SK-N-SH (cell line): Measurements from ENCODE around the gene DGCR6.
"Not testable (repeated sequence)": the region's sequence is repeated elsewhere in the genome, so short reads cannot be mapped to it uniquely, and the experiment has no call there.

ENCODE experiments used
- CTCF ChIP-seq: fragments of 200-600 bp; sonication (generic); IDR thresholded peaks from 2 replicates; pipeline ENCODE4 v1.6.1; 2017; ENCODE audit warnings: antibody characterized with exemption, mild to moderate bottlenecking, moderate library complexity
- FOSL2 ChIP-seq: IDR thresholded peaks from 2 replicates; pipeline ENCODE4 v1.4.0; 2012; ENCODE audit warnings: low read depth, mild to moderate bottlenecking, moderate library complexity, borderline replicate concordance
- FOXM1 ChIP-seq: IDR thresholded peaks from 2 replicates; pipeline ENCODE4 v1.4.0; 2012; ENCODE audit warnings: low read depth, mild to moderate bottlenecking
- NRF1 ChIP-seq: IDR thresholded peaks from 2 replicates; pipeline ENCODE4 v1.6.1; 2012; ENCODE audit warnings: low read depth, mild to moderate bottlenecking, low read length
- POLR2AphosphoS5 ChIP-seq: IDR thresholded peaks from 2 replicates; pipeline ENCODE4 v1.6.1; 2012; ENCODE audit warnings: low read depth, low read length
- RAD21 ChIP-seq: IDR thresholded peaks from 2 replicates; pipeline ENCODE4 v1.6.1; 2012; ENCODE audit warnings: mild to moderate bottlenecking, low read length
- RCOR1 ChIP-seq: fragments of 150-350 bp; IDR thresholded peaks from 2 replicates; pipeline ENCODE4 v1.6.1; 2017; ENCODE audit warnings: antibody characterized with exemption, low read length
- RFX5 ChIP-seq: IDR thresholded peaks from 2 replicates; pipeline ENCODE4 v1.6.1; 2012; ENCODE audit warnings: mild to moderate bottlenecking, improper control_type of control experiment, low read length
- SMC3 ChIP-seq: IDR thresholded peaks from 2 replicates; pipeline ENCODE4 v1.6.1; 2012; ENCODE audit warnings: low read depth, low read length, improper control_type of control experiment
- TAF1 ChIP-seq: IDR thresholded peaks from 2 replicates; pipeline ENCODE4 v1.6.1; 2012; ENCODE audit warnings: low read depth, mild to moderate bottlenecking, low read length, moderate library complexity, borderline replicate concordance
- USF1 ChIP-seq: IDR thresholded peaks from 2 replicates; pipeline ENCODE4 v1.4.0; 2012; ENCODE audit warnings: low read depth, borderline replicate concordance
- USF2 ChIP-seq: fragments of 150-350 bp; IDR thresholded peaks from 2 replicates; pipeline ENCODE4 v1.6.1; 2017; ENCODE audit warnings: antibody characterized with exemption, low read length, low read depth, borderline replicate concordance
- YY1 ChIP-seq: IDR thresholded peaks from 2 replicates; pipeline ENCODE4 v1.4.0; 2012; ENCODE audit warnings: low read depth, mild to moderate bottlenecking
- ZBTB33 ChIP-seq: IDR thresholded peaks from 2 replicates; pipeline ENCODE4 v1.4.0; 2012; ENCODE audit warnings: low read depth, borderline replicate concordance

GRCh38 chr22:18859314-18859713 is 46.8 kb upstream of the DGCR6 start:
- not testable (repeated sequence) for TF ChIP-seq USF2, CTCF, NRF1, POLR2AphosphoS5, RAD21, RFX5, USF1, SMC3, ZBTB33, RCOR1, FOSL2, FOXM1, YY1, TAF1
